ENCODE data around the gene ZNF358. TPM values are rescaled to one million over a fixed set of nuclear protein-coding genes. Genes with fewer than 3 reads are reported as not detected.

ZNF358 gene
- total and polyA plus RNA-seq, 2 donors (not counting 1 experiment from before 2014, with no cell fraction given), result 16.7 to 26.8 TPM

GRCh38 chr19:7521551-7522071, 5.7 kb downstream of the ZNF358 start:
- Histone ChIP-seq H3K9me3 (ENCODE audit: control insufficient read depth, insufficient read depth, low read depth, low read length) (no peaks in the 10 kb centered on the region), H3K4me1 (ENCODE audit: control insufficient read depth, extremely low read depth, insufficient read depth, low read length) (peaks cover 2% of the 10 kb centered on the region), H2AFZ (ENCODE audit: low read length) (peak overlapping the region; percentile 85), H4K20me1 (ENCODE audit: control insufficient read depth, extremely low read depth, insufficient read depth, low read length) (no peaks in the 10 kb centered on the region), H3K27ac (ENCODE audit: insufficient read depth, low read length) (peak overlapping the region; percentile 28), H3K4me2 (ENCODE audit: extremely low read depth, insufficient read depth, low read length) (peak overlapping the region; percentile 92), H3K36me3 (ENCODE audit: control insufficient read depth, insufficient read depth, low read length) (peaks cover 9% of the 10 kb centered on the region), H3K27me3 (ENCODE audit: control insufficient read depth, insufficient read depth, low read length) (no peaks in the 10 kb centered on the region), H3K4me3 (replicated peaks in 1 of 4; ENCODE audit: control extremely low read depth in 1 of 4, insufficient read depth in 1 of 4, low read depth in 3 of 4, low read length in 4 of 4) (peak overlapping the region in 2 of 4 experiments; percentile 53 to 67), H3K9ac (ENCODE audit: insufficient read depth, low read length) (no peak overlapping the region), H3K79me2 (ENCODE audit: control insufficient read depth, insufficient read depth, low read length) (peaks cover 2% of the 10 kb centered on the region)
- TF ChIP-seq EZH2 (IDR thresholded peaks at IDR 0.05; ENCODE audit: low read length, missing control alignments) (no peak), CTCF (conservative IDR thresholded peaks at IDR 0.05 in 1 of 2, IDR thresholded peaks at IDR 0.05 in 1 of 2; ENCODE audit: low read depth in 1 of 2, low read length in 2 of 2) (no peak)
- DNase-seq (ENCODE audit: low read depth in 2 of 2), result no peak

GRCh38 chr19:7522072-7522922, 6.4 kb downstream of the ZNF358 start, which contains the start of gene MCOLN1:
MCOLN1 (plus strand) TSS chr19:7522624; CDS start chr19:7522751, 127 bp downstream.
- H4K20me1 ChIP-seq (ENCODE audit: control insufficient read depth, extremely low read depth, insufficient read depth, low read length), result no peaks in the 10 kb centered on the region
- peaks cover 2% of the 10 kb centered on the region for H3K79me2 ChIP-seq (ENCODE audit: control insufficient read depth, insufficient read depth, low read length)
- H3K27ac ChIP-seq (ENCODE audit: insufficient read depth, low read length), result peak within 1 kb of the TSS; percentile 28
- peak; percentile 91 to 95 for DNase-seq (ENCODE audit: low read depth in 2 of 2)
- peak within 1 kb of the TSS; percentile 85 for H2AFZ ChIP-seq (ENCODE audit: low read length)
- peak within 1 kb of the TSS; percentile 44 for H3K9ac ChIP-seq (ENCODE audit: insufficient read depth, low read length)
- H3K4me3 ChIP-seq (replicated peaks in 1 of 4; ENCODE audit: control extremely low read depth in 1 of 4, insufficient read depth in 1 of 4, low read depth in 3 of 4, low read length in 4 of 4), result peak within 1 kb of the TSS; percentile 61 to 87 (median 75)
- H3K4me2 ChIP-seq (ENCODE audit: extremely low read depth, insufficient read depth, low read length), result peak within 1 kb of the TSS; percentile 92
- H3K27me3 ChIP-seq (ENCODE audit: control insufficient read depth, insufficient read depth, low read length), result no peaks in the 10 kb centered on the region
- peaks cover 9% of the 10 kb centered on the region for H3K36me3 ChIP-seq (ENCODE audit: control insufficient read depth, insufficient read depth, low read length)
- H3K4me1 ChIP-seq (ENCODE audit: control insufficient read depth, extremely low read depth, insufficient read depth, low read length), result peaks cover 2% of the 10 kb centered on the region
- no peaks in the 10 kb centered on the region for H3K9me3 ChIP-seq (ENCODE audit: control insufficient read depth, insufficient read depth, low read depth, low read length)
- TF ChIP-seq CTCF (conservative IDR thresholded peaks at IDR 0.05 in 1 of 2, IDR thresholded peaks at IDR 0.05 in 1 of 2; ENCODE audit: low read depth in 1 of 2, low read length in 2 of 2), result no peak
- TF ChIP-seq EZH2 (IDR thresholded peaks at IDR 0.05; ENCODE audit: low read length, missing control alignments), result no peak

GRCh38 chr19:7522923-7523667, 7.2 kb downstream of the ZNF358 start:
- H3K36me3 ChIP-seq (ENCODE audit: control insufficient read depth, insufficient read depth, low read length), result peaks cover 9% of the 10 kb centered on the region
- H3K27me3 ChIP-seq (ENCODE audit: control insufficient read depth, insufficient read depth, low read length), result no peaks in the 10 kb centered on the region
- peak overlapping the region; percentile 64 for H3K4me2 ChIP-seq (ENCODE audit: extremely low read depth, insufficient read depth, low read length)
- no peaks in the 10 kb centered on the region for H3K9me3 ChIP-seq (ENCODE audit: control insufficient read depth, insufficient read depth, low read depth, low read length)
- no peak overlapping the region for H3K27ac ChIP-seq (ENCODE audit: insufficient read depth, low read length)
- DNase-seq (ENCODE audit: low read depth in 2 of 2), result no peak
- no peak for TF ChIP-seq EZH2 (IDR thresholded peaks at IDR 0.05; ENCODE audit: low read length, missing control alignments)
- no peak overlapping the region for H2AFZ ChIP-seq (ENCODE audit: low read length)
- no peaks in the 10 kb centered on the region for H4K20me1 ChIP-seq (ENCODE audit: control insufficient read depth, extremely low read depth, insufficient read depth, low read length)
- peaks cover 2% of the 10 kb centered on the region for H3K4me1 ChIP-seq (ENCODE audit: control insufficient read depth, extremely low read depth, insufficient read depth, low read length)
- peak overlapping the region; percentile 33 for H3K9ac ChIP-seq (ENCODE audit: insufficient read depth, low read length)
- peak overlapping the region; percentile 61 to 87 (median 75) for H3K4me3 ChIP-seq (replicated peaks in 1 of 4; ENCODE audit: control extremely low read depth in 1 of 4, insufficient read depth in 1 of 4, low read depth in 3 of 4, low read length in 4 of 4)
- H3K79me2 ChIP-seq (ENCODE audit: control insufficient read depth, insufficient read depth, low read length), result peaks cover 2% of the 10 kb centered on the region

Measured in fibroblast of lung (primary cell).